Panc1 (cell line): Measurements from ENCODE around the gene DRAXIN.

Experiments
- POLR2AphosphoS5 ChIP-seq: IDR thresholded peaks from 2 replicates; pipeline ENCODE4 v1.6.1; 2012; ENCODE audit warnings: mild to moderate bottlenecking, low read depth, low read length, moderate library complexity
- REST ChIP-seq, 2 experiments: IDR thresholded peaks; 2 replicates each; pipeline ENCODE4 v1.6.1; 2011 to 2012; ENCODE audit warnings: low read depth in 2 of 2, control low read depth in 1 of 2, low read length in 1 of 2, mild to moderate bottlenecking in 1 of 2, moderate library complexity in 1 of 2; ENCODE audit not compliant: insufficient read depth in 1 of 2
- SIN3A ChIP-seq: IDR thresholded peaks from 2 replicates; pipeline ENCODE4 v1.6.1; 2012; ENCODE audit warnings: low read depth, mild to moderate bottlenecking, low read length, moderate library complexity, borderline replicate concordance; ENCODE audit not compliant: insufficient read depth
- TCF7L2 ChIP-seq: IDR thresholded peaks from 2 replicates; pipeline ENCODE4 v1.6.1; 2011; ENCODE audit warnings: mild to moderate bottlenecking, low read depth, low read length, inconsistent platforms
- TF ChIP-seq, protein P1 (sequence below): fragments of 450-650 bp; IDR thresholded peaks from 2 replicates; pipeline ENCODE4 v1.5.1; 2017; ENCODE audit warnings: mild to moderate bottlenecking

DNA sequence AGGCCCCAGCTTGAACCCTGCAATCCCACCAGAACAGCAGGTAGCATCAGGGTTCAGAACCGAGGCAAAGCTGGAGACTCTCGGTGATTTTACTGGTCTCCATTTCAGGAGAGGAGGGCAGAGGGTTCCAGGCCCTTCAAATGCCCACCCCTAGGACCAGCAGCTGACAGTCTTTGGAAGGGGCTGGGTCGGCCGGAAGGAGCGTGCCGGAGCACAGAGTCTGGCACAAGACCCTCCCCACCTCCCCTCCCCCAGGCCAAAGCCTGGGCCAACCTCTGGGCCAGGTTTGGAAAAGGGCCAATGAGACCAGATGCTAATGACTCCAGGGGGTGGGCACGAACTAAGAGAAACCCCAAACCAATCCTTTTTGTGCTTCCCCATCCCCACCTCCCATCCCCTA lies 44.2 kb upstream of the DRAXIN start:
- TF ChIP-seq POLR2AphosphoS5, result no peak
- TF ChIP-seq, protein P1, sequence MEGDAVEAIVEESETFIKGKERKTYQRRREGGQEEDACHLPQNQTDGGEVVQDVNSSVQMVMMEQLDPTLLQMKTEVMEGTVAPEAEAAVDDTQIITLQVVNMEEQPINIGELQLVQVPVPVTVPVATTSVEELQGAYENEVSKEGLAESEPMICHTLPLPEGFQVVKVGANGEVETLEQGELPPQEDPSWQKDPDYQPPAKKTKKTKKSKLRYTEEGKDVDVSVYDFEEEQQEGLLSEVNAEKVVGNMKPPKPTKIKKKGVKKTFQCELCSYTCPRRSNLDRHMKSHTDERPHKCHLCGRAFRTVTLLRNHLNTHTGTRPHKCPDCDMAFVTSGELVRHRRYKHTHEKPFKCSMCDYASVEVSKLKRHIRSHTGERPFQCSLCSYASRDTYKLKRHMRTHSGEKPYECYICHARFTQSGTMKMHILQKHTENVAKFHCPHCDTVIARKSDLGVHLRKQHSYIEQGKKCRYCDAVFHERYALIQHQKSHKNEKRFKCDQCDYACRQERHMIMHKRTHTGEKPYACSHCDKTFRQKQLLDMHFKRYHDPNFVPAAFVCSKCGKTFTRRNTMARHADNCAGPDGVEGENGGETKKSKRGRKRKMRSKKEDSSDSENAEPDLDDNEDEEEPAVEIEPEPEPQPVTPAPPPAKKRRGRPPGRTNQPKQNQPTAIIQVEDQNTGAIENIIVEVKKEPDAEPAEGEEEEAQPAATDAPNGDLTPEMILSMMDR, result no peak
- no peak for TF ChIP-seq SIN3A
- TF ChIP-seq TCF7L2, result no peak
- no peak for TF ChIP-seq REST (IDR thresholded peaks at IDR 0.05; ENCODE audit: insufficient read depth in 1 of 2, low read depth in 2 of 2, low read length in 1 of 2)
